Activated CD4-positive, alpha-beta T cell treated with anti-CD3 and anti-CD28 coated beads, Interleukin-2, amount 50 U/mL, for 4 hours (primary cell): ENCODE results near the gene SFN.
"Not testable (repeated sequence)": the region's sequence is repeated elsewhere in the genome, so short reads cannot be mapped to it uniquely, and the experiment has no call there.

Experiments used
- DNase-seq, 2 experiments: peaks; one replicate each; pipeline ENCODE4 v3.0.0-alpha.2; 2020

Gene SFN

DNA sequence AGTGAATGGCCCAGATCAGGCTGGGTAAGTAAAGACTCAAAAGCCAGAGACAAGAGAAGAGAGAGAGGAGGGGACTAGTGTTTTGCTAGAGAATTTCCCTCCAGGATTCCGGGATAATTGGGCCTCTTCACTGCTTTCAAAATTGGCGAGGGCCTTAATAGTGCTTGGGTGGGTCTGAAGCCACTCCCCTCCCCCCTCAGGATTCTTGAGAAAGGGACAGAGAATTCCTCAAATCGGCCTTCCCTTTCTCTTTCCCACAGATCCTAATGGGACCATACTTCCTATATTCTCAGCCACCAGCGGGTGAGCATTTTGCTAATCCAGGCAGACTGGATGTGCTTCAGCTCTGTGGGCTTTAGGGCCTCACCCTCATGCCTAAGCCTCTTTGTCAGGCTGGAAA, 11.9 kb downstream of the SFN start:
- no peak for DNase-seq

DNA sequence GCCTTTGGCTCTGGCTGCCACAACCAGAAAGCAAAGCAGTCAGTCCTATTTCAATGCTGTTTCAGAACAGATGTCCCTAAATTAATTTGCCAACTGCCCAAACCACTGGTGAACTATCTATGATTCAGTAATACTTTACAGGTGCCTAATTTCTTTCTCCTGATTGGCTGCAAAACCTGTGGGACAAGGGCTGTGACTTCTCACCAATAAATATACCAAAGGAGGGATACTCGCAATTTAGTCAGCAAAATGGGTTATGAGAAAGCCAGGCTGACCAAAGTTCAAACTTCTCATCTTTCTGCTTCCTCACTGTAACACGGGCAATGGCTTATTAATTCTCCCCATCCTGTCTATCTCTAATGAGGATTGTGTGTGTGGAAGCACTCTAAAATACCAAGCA, 14.4 kb downstream of the SFN start:
- DNase-seq: no peak

DNA sequence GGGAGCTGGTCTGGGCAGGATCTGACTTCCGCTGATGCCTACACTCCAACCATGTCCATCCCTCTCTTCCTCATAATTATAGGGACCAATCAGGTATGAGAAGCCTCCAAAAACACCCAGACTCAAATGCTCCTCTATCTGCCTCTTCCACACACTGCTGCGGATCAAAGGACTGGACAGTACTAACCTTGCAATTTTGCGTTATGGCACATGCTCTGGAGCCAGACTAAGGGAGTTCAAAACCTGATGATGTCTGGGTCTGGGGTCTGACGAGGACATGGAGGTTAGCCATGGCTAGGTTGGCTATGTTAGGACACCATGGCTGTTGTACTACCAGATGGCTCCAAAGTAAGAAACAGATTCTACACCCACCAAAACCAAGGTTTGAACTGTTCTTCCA, 16.8 kb downstream of the SFN start:
- no peak for DNase-seq

DNA sequence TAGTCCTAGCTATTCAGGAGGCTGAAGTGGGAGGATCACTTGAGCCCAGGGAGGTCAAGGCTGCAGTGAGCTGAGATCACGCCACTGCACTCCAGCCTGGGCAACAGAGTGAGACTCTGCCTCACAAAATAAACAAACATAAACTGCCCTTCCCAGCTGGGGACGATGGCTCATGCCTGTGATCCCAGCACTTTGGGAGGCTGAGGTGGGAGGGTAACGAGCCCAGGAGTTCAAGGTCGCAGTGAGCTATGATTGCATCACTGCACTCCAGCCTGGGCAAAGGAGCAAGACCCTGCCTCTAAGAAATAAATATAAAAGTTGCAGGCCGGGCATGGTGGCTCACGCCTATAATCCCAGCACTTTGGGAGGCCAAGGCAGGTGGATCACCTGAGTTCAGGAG, 18.7 kb downstream of the SFN start:
- not testable (repeated sequence) for DNase-seq

DNA sequence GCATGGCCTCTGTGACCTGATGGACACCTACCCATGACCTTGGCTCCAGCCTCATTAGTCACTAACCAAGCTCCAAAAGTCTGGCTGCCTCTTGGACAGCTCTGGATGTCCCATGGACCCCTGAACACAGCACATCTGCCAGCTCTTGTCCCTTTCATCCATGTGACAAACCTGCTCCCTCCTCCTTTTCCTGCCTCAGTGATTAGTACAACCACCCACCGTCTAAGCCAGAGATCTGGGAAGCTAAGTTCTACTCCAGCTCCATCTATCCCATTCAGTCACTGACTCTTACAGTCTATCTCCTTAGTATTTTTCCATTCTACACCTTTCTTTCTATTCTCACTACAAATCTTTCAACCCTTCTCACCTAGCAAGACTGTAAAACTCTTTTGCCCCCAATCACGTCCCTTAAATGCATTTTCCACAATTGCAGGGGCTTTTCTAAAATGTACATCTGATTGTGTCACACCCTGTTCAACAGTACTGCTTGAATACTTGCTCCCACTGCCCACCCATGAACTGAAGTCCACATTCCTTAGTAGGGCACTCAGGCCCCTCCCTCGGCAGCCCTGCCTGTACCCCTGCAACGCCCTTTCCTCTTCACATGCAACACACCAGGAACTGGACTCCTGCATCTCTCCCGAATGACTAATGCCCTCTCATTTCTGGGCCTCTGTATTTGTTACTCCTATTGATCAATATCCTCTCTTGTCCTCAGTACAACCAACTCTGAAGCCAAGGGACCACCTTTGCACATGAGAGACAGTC, 19.9 kb downstream of the SFN start:
- no peak for DNase-seq

DNA sequence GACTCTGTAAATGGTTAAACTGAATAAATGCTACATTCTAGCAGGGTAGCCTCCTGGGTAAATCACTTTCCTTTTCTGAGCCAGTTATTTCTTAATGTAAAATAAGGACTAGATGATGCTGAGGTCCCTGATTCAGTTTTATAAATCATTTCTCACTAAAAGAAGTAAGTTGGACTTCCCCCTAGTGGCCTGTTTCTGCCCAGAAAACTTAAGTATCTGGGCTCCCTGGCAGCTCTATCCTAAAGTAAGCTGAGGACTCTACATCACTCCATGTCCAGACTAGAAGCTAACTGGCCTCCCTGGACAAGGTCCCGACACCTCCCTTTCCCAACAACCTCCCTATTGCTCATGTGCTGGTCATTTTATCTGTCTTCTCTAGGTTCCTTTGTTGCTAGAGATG, 24.2 kb downstream of the SFN start:
- no peak for DNase-seq

DNA sequence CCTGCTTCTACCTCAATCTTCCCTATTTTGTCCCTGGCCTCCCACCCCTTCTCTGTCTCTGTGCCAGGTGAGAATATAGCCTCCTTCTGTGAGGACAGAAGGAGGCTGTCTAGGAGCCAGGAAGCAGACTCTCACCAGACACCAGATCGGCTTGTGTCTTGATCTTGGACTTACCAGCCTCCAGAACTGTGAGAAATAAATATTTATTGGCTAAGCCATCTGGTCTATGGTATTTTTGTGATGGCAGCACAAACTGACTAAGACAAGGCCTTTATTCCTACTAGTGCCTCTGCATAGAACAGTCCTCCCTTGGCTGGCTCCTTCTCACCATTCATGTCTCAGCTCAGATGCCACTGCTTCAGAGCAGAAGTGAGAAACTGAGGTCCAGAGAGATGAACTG, 25.3 kb downstream of the SFN start:
- no peak for DNase-seq

DNA sequence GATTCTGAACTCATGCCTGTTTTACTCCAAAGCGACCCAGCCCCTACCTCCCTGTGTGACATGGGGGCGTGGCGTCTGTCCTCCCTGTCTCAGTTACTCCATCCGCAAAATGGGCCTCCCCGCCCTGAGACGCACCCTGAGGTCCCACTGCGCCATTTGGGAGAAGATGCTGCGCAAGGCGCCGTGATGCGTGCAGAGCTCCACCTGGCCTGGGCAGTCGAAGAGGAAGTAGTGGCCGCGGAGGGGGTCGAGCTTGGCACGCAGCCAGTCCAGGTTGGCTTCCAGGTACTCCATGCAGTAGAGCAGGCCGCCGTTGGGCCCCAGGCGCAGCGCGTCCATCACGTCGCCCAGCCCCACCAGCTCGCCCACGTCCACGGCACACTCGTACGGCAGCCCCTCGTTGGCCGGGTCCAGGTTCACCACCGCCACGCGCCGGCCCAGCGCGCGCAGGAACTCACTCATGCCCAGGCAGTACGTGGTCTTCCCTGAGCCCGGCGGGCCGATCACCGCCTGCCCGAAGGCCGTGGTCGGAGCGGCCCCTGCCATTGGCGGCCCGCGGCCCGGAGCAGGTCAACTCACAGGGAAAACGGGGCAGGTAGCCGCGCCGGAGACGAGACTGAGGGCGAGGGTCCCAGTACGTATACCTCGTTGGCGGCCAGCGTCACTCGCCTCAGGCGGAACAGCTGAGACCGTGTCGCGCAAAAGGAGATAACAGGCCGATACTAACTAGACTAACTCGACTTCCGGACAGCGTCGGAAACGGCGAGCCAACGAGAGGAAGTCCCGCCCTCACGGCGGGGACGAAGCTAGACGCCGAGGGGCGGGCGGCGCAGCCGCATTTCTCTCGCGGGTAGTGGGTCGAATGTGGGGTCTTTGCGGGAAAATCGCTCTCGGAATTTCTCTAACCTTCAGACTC, 26.9 kb downstream of the SFN start, which contains the start of gene GPN2:
GPN2 (minus strand) TSS at position 733 of the 916 bp plus-strand sequence; CDS start at position 546, 187 bp downstream.
- DNase-seq: peak; percentile 57 to 60

DNA sequence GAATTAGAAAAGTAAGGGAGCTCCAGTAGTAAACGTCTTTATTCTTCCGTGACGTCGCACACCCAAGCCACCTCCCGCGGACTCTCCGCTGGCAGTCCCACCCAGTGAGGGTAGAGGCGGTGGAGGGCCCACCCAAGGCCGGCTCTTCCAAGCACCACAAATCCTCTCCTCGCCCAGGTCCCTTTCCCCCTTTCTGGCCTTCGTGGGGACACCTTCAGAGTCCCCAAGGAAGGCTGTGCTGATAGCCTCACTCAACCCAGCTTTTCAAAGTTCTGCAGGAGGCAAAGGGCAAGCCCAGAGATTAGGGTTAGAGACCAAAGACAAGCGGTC, 27.5 kb downstream of the SFN start:
- no peak for DNase-seq

DNA sequence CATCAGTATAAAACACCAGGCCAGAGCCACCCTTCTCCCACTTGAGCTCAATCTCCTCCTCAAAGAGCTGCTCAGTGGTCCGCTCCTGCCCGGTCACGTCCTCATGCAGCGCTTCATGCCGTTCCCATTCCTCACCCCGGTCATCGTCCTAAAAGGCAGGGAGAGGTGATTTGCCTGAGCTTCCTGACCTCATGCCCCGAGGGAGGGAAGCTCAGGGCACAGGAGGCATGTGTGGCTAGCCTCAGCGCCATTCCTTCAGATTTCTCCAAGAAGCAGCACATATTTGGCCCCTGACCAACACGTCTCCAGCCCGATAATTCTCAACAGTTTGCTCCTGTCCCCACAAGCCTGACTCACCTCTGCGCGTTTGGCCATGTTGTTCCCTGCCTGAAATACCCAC, 31.3 kb downstream of the SFN start:
- no peak for DNase-seq

DNA sequence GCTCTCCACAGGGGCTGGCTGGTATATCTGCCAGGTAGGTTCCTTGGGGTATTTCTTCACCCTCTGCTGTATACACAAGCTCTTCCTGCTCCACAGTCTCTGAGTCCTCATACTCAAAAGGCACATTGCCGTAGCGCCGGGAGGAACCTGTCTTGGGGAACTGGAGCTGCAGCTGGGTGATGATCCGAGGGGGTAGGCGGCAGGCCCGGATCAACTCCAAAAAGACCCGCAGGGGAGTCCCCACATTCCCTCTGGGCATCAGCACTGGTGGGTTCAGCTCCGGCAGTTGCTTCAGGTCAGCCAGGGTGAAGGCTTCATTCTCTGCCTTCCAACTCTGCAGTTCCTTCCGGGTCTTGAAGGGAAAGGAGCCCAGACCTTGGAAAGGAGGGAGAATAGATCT, 34.4 kb downstream of the SFN start:
- no peak for DNase-seq

DNA sequence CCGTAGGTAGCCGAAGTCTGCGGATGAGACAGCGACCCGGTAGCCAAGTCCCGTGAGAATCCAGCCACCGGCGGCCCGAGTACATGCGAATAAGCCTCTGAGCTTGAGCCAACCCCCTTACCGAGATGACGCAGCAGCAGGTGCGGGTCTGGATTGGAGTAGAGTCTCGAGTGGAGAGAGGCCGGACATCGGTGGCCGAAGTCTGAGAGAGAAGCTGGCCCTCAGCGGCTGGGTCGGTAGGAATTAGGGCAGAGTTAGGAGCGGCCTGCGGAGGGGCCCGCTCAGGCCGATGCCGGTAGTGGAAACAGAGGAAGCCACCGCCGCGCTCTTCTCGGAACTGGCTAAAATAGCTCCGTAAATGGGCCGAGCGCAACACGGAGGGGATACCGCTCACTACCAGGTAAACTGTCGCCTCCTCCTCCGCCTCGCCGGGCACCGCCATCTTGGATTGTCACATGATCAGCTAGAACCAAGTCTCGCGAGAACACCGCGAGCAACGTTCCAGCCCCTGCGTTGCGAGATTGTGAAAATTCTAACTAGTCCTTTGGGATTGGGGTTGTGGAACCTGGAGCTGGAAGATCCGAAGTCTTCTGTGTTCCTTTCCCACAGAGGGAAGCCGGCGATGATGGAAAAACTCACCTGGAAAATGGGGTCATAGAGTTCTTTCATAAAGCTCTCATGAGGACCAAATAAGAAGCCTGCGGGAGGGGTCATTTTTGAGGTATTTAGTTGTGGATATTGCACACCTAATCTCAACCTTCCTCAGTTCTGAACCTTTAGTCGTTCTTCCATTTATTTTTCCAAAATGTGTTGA, 37.3 kb downstream of the SFN start, which contains the start of gene GPATCH3:
GPATCH3 (minus strand) TSS at position 467 of the 814 bp plus-strand sequence; CDS start at position 442, 25 bp downstream.
- peak; percentile 87 to 88 for DNase-seq

DNA sequence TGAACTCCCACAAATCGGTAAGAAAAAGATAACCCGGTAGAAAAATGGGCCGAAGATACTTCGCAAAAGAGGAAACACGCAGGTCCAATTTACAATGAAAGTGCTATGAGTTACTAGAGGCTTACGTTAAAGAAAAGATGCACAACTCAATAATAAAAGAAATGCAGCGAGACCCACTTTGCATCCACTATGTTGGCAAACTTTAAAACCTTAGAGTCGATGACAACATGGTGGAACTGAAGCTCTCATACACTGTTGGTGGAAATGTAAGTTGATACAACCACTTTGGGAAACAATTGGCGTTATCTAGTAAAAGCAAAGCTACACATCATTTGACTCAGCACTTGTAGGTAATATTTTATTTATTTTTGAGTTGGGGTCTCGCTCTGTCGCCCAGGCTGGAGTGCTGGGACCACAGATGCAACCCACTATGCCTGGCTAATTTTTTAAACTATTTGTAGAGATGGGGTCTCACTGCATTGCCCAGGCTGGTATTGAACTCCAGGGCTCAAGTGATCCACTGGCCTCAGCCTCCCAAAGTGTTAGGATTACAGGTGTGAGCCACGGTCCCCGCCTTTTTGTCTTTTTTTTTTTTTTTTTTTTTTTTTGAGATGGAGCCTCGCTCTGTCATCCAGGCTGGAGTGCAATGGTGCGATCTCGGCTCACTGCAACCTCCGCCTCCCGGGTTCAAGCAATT, 38.0 kb downstream of the SFN start:
- DNase-seq: no peak

DNA sequence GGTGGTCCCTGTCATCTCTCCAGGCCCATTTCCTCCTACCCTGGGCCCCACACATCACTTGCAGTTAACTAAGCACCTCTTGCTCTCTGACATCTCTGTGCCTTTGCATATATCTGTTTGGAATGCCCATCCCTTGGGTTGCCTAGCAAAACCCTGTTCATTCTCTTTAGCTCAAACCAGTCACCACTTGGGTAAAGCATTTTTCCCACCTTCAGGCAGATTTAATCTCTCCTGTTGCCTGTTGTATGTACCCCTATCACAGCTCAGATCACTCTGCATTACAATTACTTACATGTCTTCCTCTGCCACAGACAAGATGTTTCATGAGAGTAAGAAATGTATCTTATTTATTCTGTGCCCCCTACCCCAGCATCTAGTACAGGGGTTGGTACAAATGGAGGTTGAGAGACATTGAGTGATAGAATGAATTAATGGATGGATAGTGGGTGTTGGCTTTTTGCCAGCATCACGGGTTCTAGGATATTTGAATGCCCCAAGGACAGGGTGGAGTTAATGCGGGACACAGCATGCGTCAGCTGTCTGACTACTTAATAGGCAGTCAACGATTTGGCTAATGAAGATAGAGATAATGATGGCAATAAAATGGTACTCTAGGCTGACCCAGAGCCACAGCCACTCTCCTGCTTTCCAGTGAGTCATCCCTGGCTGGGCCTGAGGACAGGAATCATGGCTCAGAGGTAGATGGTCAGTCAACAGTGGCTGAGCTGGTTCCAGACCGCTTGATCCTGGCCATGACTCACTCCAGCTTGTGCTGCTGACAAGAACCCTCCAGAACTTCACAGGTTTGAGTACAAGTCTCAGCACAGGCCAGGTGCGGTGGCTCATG, 44.3 kb downstream of the SFN start:
- no peak for DNase-seq

DNA sequence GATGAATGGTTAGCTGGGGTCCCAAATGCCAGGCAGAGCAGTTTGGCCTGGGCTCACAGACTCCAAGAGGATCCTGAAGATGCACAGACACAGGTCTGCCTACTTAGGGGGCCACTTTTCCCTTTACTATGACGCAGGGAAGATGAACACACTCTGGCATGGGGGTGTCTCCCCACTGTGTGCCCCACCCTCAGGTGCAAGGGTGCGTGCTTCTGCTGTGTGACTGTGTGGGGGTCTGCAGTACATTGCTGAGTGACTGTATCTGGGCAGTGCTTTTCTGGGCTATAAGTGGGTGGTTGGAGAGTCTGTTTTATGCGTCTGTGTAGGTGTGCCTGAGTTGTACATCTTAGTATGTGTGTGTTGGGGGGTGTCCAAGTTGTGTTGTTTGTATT, 47.0 kb downstream of the SFN start:
- DNase-seq: no peak

DNA sequence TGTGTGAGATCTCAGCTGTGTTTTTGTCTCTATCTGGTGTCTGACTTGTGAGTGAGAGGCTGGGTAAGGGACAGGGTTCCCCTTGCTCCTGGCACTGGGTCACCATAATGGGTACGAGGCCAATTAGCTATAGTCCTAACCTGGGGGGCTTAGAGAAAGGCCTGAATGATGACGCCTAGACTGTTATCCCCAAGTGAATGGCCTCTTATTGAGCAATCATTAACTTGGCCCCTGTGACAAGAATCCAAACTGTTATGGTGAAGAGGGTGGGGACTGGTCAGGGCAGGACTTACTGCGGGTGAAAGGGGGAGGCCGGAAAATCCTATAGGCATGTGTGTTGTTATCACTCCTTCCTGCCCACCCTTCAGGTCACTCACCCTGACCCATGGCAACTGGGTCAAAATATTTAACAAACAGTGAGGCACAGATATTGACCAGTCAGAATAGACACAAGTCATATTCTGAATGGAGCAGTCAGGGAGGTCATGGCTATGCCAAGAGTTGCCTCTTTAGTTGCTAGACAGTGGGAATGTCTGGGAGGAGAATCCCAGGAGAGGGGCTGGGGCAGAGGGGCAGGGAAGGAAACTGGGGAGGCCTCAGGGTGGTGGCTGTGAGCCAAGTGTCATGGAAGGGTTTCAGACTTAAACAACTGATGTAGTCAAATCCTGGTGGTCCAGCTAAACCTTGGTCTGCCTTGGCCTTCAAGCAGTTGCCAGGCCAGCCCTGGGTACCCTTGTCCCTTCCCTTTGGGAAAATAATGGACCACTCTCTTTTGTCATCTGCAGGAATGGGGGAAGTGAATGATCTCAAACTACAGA, 47.6 kb downstream of the SFN start:
- DNase-seq: no peak

DNA sequence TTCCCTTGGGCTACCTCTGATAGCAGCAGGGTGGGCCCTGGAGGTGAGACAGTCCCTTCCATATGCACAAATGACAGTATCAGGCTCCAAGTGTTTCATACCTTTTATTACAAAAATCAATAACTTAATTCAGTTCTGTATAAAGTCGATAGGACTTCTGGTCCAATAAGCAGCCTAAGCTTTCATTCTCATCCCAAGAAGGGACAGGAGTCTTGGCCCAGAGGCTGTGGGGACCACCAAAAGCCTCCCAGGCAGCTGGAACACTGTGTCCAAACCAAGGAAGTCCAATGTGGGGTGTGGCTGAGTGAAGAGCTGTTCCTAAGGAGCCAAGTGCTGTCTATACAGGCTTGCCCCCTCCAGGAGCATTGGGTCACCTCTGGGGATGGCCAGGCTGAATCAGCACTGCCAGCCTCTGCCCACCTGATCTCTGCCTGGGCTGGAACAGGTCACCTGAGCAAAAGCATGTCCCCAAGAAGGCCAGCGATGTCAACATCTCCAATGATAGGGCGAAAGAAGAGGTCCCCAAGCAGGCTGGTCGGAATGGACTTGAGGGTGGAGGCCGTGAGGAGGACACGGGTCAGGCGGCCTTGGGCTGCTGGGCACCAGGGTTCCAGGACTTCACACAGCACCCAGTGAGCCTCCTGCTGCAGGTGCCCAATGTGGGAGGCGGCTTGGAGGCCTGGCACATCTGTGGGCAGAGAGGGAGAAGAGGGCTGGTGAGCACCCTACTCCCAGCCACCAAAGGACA, 48.6 kb downstream of the SFN start:
- no peak for DNase-seq

DNA sequence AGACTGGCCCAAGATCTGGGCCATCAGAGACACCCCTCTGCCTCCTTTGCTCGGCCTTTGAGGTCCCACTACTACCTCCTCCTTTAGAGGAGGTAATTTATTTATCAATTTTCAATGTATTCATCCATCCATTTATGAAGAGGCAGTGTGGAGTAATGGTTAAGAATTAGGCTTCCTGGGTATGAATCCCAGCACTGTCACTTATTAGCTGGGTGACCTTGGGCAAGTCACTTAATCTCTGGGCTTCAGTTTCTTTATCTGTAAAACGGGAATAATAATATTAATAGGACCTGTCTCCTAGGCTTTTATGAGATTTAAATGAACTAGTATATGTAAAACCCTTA, 49.2 kb downstream of the SFN start:
- no peak for DNase-seq

DNA sequence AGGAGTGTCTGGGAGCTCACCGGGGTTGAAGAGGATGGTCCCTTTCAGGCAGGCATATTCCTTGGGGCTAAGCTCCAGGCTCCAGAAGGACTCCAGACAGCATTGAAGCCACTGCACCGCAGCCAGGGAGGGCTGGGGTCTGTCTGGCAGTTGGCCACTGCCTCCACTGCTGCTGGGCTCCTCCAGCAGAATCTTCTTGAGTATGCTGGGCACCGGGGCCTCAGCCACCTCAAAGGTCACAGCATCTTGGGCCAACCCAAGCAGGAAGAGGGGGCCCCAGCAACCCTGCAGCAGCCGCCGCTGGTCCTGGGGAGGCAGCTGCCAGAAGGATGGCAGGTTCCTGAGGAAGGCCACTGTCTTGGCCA, 50.4 kb downstream of the SFN start:
- DNase-seq: no peak
